ENCODE results near the gene DMTF1. TPM values are rescaled to one million over a fixed set of nuclear protein-coding genes. Genes with fewer than 3 reads are reported as not detected.
A peak's percentile ranks its signal among the peaks of the same experiment; 100 is the strongest.

The DMTF1 gene, protein sequence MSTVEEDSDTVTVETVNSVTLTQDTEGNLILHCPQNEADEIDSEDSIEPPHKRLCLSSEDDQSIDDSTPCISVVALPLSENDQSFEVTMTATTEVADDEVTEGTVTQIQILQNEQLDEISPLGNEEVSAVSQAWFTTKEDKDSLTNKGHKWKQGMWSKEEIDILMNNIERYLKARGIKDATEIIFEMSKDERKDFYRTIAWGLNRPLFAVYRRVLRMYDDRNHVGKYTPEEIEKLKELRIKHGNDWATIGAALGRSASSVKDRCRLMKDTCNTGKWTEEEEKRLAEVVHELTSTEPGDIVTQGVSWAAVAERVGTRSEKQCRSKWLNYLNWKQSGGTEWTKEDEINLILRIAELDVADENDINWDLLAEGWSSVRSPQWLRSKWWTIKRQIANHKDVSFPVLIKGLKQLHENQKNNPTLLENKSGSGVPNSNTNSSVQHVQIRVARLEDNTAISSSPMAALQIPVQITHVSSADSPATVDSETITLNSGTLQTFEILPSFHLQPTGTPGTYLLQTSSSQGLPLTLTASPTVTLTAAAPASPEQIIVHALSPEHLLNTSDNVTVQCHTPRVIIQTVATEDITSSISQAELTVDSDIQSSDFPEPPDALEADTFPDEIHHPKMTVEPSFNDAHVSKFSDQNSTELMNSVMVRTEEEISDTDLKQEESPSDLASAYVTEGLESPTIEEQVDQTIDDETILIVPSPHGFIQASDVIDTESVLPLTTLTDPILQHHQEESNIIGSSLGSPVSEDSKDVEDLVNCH
- total RNA-seq (2021; ENCODE audit: unreplicated experiment), result 56.3 TPM
- polyA plus RNA-seq (2012), result 34.3 and 42.3 TPM in 2 replicates
- percentile 95 among the genes with signal in this experiment for Bru-seq, nascent RNA
- percentile 84 among the genes with signal in this experiment for BruChase-seq, experiment 1, labeled RNA remaining after a 6-hour chase
- BruChase-seq, experiment 2, labeled RNA remaining after a 2-hour chase, result percentile 94 among the genes with signal in this experiment
- long read RNA-seq, transcript DMTF1-201 (18 exons, 3,801 nt), result major isoform, 6 of 31 reads
- long read RNA-seq, partial matches to known transcripts, result 7 of 31 reads
- long read RNA-seq, other reads (novel, unspliced or antisense), result 18 of 31 reads

DNA sequence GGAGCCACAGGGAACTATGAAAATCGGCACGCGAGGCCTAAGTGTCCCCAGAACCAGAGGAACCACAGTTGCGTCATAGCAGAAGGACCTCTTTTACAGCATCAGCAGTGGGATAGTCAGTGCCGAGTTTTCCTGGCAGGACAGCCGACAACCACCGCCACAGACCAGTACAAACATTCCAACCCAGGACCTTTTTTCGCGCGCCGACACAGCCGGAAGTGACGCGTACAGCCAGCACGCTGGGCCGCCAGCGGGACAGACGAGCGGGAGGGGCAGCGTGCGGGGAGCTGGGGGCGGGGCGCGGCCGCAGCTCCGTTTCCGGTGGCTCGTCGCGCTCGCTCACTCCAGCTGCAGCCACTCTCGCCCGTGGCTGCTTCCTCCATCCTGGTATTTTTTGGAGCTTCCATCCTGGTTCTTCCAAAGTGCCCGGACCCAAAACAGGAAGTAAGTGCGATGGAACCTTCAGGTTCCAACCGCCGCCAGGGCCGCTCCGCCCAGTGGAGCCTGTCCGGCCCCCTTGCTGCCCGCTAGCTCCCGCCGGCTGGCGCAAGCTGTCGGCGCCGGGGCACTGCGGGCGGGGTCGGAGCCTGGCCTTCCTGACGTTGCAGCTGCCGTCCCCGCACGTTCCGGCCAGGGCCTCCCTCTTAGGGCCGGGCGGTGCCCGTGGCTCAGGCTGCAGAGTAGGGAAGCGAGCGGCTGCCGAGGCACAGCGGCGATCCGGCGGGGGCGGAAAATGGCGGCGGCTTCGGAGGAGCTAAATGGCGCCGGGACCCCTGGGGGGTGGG lies at the start of gene DMTF1:
Gene DMTF1 (plus strand): TSS at position 342 of the 785 bp plus-strand sequence. CDS start 12,489 bp downstream, outside the sequence.
- Histone ChIP-seq H3K27ac (ENCODE audit: low read depth, low read length) (peak within 1 kb of the TSS; percentile 98), H3K9ac (ENCODE audit: low read length) (peak within 1 kb of the TSS; percentile 95), H3K79me2 (ENCODE audit: insufficient read depth, low read length) (peaks cover 46% of the 10 kb centered on the region), H3K9me3 (ENCODE audit: control insufficient read depth in 1 of 2, insufficient read depth in 1 of 2, low read depth in 1 of 2, low read length in 2 of 2) (no peaks in the 10 kb centered on the region), H3K4me1 (ENCODE audit: control insufficient read depth in 1 of 2, insufficient read depth in 2 of 2, low read length in 2 of 2) (peaks cover 10 to 18% of the 10 kb centered on the region in 2 experiments; a peak in 3 of 4 replicates), H2AFZ (ENCODE audit: low read depth, low read length, poor library complexity, severe bottlenecking) (peak within 1 kb of the TSS; percentile 70), H4K20me1 (ENCODE audit: insufficient read depth) (no peaks in the 10 kb centered on the region), H3K4me2 (ENCODE audit: low read length) (peak within 1 kb of the TSS; percentile 85), H3K4me3 (replicated peaks in 1 of 2; ENCODE audit: low read depth in 1 of 2, low read length in 2 of 2) (peak within 1 kb of the TSS; percentile 90 to 92), H3K9me2 (ENCODE audit: insufficient read depth) (no peaks in the 10 kb centered on the region), H3K36me3 (ENCODE audit: control insufficient read depth in 1 of 2, insufficient read depth in 2 of 2, low read length in 2 of 2) (peaks cover 0 to 3% of the 10 kb centered on the region in 2 experiments; a peak in 1 of 4 replicates), H3K27me3 (ENCODE audit: insufficient read depth, low read length) (no peaks in the 10 kb centered on the region)
- ATAC-seq (peak; percentile 87), DNase-seq (ENCODE audit: low read depth, low spot score) (peak; percentile 89)
- intact Hi-C loops (cut with micrococcal nuclease), result loop anchor here (2.0 kb wide), 1 partner anchor 84 kb away; no protein-coding TSS in a partner anchor
- POLR2A ChIA-PET, result interaction anchor here (0.6 to 1.9 kb wide), 12 partner anchors 11 to 241 kb away, joined by 3 to 10 read pairs (median 4); partner anchors contain the start of gene TMEM243
- BruUV-seq (replicated peaks), result no TSS peak
- CTCF ChIA-PET, result interaction anchor here (0.9 to 1.1 kb wide), 4 partner anchors 93 to 247 kb away, joined by 3 to 6 read pairs (median 4); partner anchors contain the start of gene ELAPOR2
- RAD21 ChIA-PET (ENCODE audit: low non-redundant PET in 1 of 2, low total read pairs in 2 of 2, uncharacterized antibody in 2 of 2, unreplicated experiment in 2 of 2), result interaction anchor here in 1 of 2 experiments (1.0 kb wide), 1 partner anchor 225 kb away, joined by 3 read pairs; no protein-coding TSS in a partner anchor
- TF ChIP-seq, protein P1, sequence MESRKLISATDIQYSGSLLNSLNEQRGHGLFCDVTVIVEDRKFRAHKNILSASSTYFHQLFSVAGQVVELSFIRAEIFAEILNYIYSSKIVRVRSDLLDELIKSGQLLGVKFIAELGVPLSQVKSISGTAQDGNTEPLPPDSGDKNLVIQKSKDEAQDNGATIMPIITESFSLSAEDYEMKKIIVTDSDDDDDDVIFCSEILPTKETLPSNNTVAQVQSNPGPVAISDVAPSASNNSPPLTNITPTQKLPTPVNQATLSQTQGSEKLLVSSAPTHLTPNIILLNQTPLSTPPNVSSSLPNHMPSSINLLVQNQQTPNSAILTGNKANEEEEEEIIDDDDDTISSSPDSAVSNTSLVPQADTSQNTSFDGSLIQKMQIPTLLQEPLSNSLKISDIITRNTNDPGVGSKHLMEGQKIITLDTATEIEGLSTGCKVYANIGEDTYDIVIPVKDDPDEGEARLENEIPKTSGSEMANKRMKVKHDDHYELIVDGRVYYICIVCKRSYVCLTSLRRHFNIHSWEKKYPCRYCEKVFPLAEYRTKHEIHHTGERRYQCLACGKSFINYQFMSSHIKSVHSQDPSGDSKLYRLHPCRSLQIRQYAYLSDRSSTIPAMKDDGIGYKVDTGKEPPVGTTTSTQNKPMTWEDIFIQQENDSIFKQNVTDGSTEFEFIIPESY (IDR thresholded peaks at IDR 0.05; ENCODE audit: extremely low read depth, insufficient replicate concordance, low read length), result peak; percentile 11
- TF ChIP-seq FOSL1 (IDR thresholded peaks at IDR 0.05; ENCODE audit: low read depth) (no peak; the same call in 1 of the 2 replicates), ZFX (IDR thresholded peaks at IDR 0.05) (peak; percentile 72), TCF7L2 (IDR thresholded peaks at IDR 0.05; ENCODE audit: borderline replicate concordance, extremely low read depth, insufficient read depth, insufficient read length) (no peak), EZH2phosphoT487 (IDR thresholded peaks at IDR 0.05; ENCODE audit: borderline replicate concordance) (no peak), JUND (IDR thresholded peaks at IDR 0.05) (0 out of 2 replicates have a peak, but pooled peaks have one; percentile 2), EZH2 (IDR thresholded peaks at IDR 0.05) (no peak), YY1 (IDR thresholded peaks at IDR 0.05; ENCODE audit: extremely low read depth, insufficient replicate concordance, low read depth, low read length) (peak; percentile 92), SRF (IDR thresholded peaks at IDR 0.05; ENCODE audit: low read depth) (no peak; the same call in 1 of the 2 replicates), ELF1 (IDR thresholded peaks at IDR 0.05; ENCODE audit: borderline replicate concordance, low read depth) (peak; percentile 93), CEBPB (IDR thresholded peaks at IDR 0.05; ENCODE audit: low read depth) (0 out of 2 replicates have a peak, but pooled peaks have one; percentile 11)
- TF ChIP-seq, protein P2, sequence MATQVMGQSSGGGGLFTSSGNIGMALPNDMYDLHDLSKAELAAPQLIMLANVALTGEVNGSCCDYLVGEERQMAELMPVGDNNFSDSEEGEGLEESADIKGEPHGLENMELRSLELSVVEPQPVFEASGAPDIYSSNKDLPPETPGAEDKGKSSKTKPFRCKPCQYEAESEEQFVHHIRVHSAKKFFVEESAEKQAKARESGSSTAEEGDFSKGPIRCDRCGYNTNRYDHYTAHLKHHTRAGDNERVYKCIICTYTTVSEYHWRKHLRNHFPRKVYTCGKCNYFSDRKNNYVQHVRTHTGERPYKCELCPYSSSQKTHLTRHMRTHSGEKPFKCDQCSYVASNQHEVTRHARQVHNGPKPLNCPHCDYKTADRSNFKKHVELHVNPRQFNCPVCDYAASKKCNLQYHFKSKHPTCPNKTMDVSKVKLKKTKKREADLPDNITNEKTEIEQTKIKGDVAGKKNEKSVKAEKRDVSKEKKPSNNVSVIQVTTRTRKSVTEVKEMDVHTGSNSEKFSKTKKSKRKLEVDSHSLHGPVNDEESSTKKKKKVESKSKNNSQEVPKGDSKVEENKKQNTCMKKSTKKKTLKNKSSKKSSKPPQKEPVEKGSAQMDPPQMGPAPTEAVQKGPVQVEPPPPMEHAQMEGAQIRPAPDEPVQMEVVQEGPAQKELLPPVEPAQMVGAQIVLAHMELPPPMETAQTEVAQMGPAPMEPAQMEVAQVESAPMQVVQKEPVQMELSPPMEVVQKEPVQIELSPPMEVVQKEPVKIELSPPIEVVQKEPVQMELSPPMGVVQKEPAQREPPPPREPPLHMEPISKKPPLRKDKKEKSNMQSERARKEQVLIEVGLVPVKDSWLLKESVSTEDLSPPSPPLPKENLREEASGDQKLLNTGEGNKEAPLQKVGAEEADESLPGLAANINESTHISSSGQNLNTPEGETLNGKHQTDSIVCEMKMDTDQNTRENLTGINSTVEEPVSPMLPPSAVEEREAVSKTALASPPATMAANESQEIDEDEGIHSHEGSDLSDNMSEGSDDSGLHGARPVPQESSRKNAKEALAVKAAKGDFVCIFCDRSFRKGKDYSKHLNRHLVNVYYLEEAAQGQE (IDR thresholded peaks at IDR 0.05; ENCODE audit: low read depth), result no peak
